ENCODE results near the gene TCEA2. TPM values are rescaled to one million over a fixed set of nuclear protein-coding genes. Genes with fewer than 3 reads are reported as not detected.

TCEA2 gene
- total RNA-seq, 1 experiment from 2014 or later = 48.3 TPM

DNA sequence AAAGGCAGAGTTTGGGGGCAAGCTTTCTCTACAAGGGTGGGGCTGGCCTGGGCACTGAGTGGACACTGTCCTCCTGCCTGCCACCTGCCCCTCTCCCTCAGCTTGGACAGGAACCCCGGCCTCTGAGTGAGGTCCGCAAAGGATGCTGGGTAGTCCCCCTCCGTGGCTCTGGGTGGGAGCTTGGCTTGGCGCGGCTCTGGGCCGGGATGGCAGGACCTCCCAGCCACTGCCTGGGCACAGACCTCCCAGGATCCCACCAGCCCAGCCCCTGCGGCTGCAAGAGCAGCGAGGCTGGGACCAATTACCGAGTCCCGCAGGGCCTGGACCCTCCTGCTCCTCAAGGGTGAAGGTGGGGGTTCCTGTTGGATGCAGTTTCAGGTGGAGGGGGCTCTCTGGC is 10.7 kb upstream of the TCEA2 start:
- ChIA-PET POLR2A (interaction anchor here (1.1 kb wide), 1 partner anchor 10 kb away, joined by 4 read pairs; the partner anchor contains the start of gene TCEA2), CTCF (interaction anchor here (1.0 to 8.0 kb wide), 3 partner anchors 10 to 72 kb away, joined by 3 to 64 read pairs (median 3); partner anchors contain the start of gene TCEA2)
- intact Hi-C loops (cut with micrococcal nuclease; ENCODE audit: unreplicated experiment) = no loop called here

DNA sequence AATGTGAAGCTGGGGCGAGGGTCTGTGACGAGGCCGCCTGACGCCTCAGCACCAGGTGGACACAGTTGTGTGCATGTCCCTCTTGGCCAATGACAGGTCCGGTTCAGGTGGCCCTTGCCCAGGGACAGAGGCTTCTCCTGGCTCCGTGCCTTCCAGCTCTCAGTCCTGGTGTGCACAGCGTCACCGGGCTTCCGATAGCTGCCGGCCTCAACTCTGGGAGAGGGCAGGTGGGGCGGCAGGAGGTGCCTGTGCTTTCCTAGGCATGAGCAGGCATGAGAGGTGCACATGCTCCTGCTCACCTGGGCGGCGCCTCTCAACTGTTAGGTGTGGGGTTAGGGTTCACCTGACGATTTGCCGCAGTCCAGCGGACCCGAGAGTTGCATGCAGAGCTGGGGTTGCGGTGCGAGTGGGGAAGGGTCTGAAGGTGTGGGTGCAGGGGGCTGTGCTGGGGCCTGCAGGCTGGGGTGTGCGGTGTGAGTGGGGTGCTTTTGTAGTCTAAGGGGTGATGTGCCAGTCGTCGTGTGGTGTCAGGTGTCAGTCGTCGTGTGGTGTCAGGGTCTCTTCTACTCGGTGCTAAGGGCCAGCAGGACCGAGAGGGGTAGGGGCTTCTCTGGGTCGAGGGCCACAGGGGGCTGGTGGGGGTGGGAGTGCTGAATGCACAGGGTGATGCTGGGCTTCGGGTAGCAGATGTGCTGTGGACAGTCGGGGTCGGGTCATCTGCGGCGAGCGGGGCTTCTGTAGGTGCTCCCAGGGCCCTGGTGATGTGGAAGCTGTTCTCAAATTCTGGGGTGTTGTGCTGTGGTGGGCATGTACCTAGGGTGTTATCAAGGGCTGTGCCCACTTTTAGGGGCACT is 9.8 kb upstream of the TCEA2 start:
- TF ChIP-seq, protein P1, sequence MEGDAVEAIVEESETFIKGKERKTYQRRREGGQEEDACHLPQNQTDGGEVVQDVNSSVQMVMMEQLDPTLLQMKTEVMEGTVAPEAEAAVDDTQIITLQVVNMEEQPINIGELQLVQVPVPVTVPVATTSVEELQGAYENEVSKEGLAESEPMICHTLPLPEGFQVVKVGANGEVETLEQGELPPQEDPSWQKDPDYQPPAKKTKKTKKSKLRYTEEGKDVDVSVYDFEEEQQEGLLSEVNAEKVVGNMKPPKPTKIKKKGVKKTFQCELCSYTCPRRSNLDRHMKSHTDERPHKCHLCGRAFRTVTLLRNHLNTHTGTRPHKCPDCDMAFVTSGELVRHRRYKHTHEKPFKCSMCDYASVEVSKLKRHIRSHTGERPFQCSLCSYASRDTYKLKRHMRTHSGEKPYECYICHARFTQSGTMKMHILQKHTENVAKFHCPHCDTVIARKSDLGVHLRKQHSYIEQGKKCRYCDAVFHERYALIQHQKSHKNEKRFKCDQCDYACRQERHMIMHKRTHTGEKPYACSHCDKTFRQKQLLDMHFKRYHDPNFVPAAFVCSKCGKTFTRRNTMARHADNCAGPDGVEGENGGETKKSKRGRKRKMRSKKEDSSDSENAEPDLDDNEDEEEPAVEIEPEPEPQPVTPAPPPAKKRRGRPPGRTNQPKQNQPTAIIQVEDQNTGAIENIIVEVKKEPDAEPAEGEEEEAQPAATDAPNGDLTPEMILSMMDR (IDR thresholded peaks at IDR 0.05; ENCODE audit: insufficient read depth in 1 of 2, low read depth in 1 of 2, low read length in 1 of 2, severe bottlenecking in 1 of 2, unreplicated experiment in 1 of 2) = no peak
- Histone ChIP-seq H3K4me1 (peaks cover 12% of the 10 kb centered on the region), H3K4me3 (ENCODE audit: low read depth, low read length) (no peak overlapping the region), H3K36me3 (ENCODE audit: control insufficient read depth, insufficient read depth, low read length) (no peaks in the 10 kb centered on the region), H3K9me3 (no peaks in the 10 kb centered on the region), H3K27me3 (replicated peaks; ENCODE audit: control insufficient read depth, insufficient read depth, low read length) (no peaks in the 10 kb centered on the region; the same call in 1 of the 2 replicates)
- CTCF ChIA-PET = interaction anchor here (0.6 to 8.0 kb wide), 4 partner anchors 10 to 72 kb away, joined by 3 to 64 read pairs (median 4); partner anchors contain the start of genes OPRL1, RGS19 and TCEA2
- intact Hi-C loops (cut with micrococcal nuclease; ENCODE audit: unreplicated experiment) = no loop called here
- DNase-seq = no peak
- peaks cover 4% of the 10 kb centered on the region for H3K4me1 Mint-ChIP-seq (ENCODE audit: low read depth, unreplicated experiment)
- H3K27ac Mint-ChIP-seq (ENCODE audit: unreplicated experiment) = no peak overlapping the region
- no TSS peak for BruUV-seq (replicated peaks)
- H3K4me3 Mint-ChIP-seq (ENCODE audit: unreplicated experiment) = no peak overlapping the region
- H3K9me3 Mint-ChIP-seq (ENCODE audit: unreplicated experiment) = no peaks in the 10 kb centered on the region
- POLR2A ChIA-PET = interaction anchor here (0.7 to 1.7 kb wide), 2 partner anchors 10 to 29 kb away, joined by 3 to 8 read pairs; partner anchors contain the start of gene TCEA2
- peaks cover 3% of the 10 kb centered on the region for H3K27me3 Mint-ChIP-seq (ENCODE audit: insufficient read depth, unreplicated experiment)
- peaks cover 6% of the 10 kb centered on the region for H3K36me3 Mint-ChIP-seq (ENCODE audit: insufficient read depth, unreplicated experiment)

More for the DNA sequence above, 10.7 kb upstream of the TCEA2 start:
- H3K36me3 Mint-ChIP-seq (ENCODE audit: insufficient read depth, unreplicated experiment) = peaks cover 6% of the 10 kb centered on the region
- H3K36me3 ChIP-seq (ENCODE audit: control insufficient read depth, insufficient read depth, low read length) = no peaks in the 10 kb centered on the region
- BruUV-seq (replicated peaks) = no TSS peak
- H3K27ac Mint-ChIP-seq (ENCODE audit: unreplicated experiment) = no peak overlapping the region
- no peaks in the 10 kb centered on the region for H3K4me1 Mint-ChIP-seq (ENCODE audit: low read depth, unreplicated experiment)
- no peak for DNase-seq
- H3K4me3 ChIP-seq (ENCODE audit: low read depth, low read length) = no peak overlapping the region
- peaks cover 1% of the 10 kb centered on the region for H3K27me3 ChIP-seq (replicated peaks; ENCODE audit: control insufficient read depth, insufficient read depth, low read length)
- TF ChIP-seq, protein P1 (IDR thresholded peaks at IDR 0.05; ENCODE audit: insufficient read depth in 1 of 2, low read depth in 1 of 2, low read length in 1 of 2, severe bottlenecking in 1 of 2, unreplicated experiment in 1 of 2) = no peak
- peaks cover 5% of the 10 kb centered on the region for H3K27me3 Mint-ChIP-seq (ENCODE audit: insufficient read depth, unreplicated experiment)
- H3K9me3 ChIP-seq = no peaks in the 10 kb centered on the region
- peaks cover 3% of the 10 kb centered on the region; the same call in 1 of the 2 replicates for H3K4me1 ChIP-seq
- H3K9me3 Mint-ChIP-seq (ENCODE audit: unreplicated experiment) = no peaks in the 10 kb centered on the region
- no peak overlapping the region for H3K4me3 Mint-ChIP-seq (ENCODE audit: unreplicated experiment)

DNA sequence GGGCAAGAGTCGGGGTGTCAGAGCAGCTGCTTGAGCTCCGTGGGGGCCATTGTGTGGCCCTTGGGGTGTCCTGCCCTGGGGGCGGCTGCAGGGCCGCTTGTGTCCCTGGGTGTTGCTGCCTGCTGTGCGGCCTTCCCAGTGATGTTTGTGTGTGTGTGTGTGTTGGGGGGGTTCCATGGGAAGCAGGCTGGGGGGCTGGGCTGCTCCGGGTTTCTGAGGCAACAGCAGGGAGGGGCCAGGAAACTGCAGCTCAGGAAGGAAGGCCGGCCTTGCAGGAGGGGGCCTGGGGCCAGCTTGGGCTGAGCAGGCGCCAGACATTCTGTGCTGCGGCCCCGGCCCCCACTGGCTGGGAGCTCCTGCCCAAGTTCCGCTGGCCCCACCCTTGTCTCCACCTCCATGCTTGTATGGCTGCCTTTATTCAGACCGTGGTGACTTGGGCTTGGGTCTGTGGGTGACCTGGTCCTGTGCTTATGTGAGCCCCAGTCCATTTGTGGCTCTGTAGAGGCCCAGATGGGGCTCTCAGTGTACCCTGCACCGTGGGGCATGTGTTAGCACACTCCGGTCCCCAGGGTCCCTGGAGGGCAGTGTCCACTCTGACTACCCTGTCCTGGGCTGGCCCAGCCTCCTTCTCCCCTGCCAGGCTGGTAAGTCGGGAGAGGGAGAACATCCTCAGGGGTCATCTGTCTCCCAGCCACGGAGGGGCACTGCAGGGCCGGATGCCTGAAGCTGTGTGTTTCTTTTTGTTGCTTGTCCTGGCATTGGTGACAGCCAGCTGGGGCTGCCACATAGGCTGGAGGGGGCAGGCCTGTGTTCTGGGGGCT is 8.9 kb upstream of the TCEA2 start:
- intact Hi-C loops (cut with micrococcal nuclease; ENCODE audit: unreplicated experiment) = no loop called here
- Mint-ChIP-seq H3K4me1 (ENCODE audit: low read depth, unreplicated experiment) (peaks cover 7% of the 10 kb centered on the region), H3K27ac (ENCODE audit: unreplicated experiment) (no peak overlapping the region), H3K4me3 (ENCODE audit: unreplicated experiment) (no peak overlapping the region), H3K27me3 (ENCODE audit: insufficient read depth, unreplicated experiment) (peaks cover under 1% of the 10 kb centered on the region), H3K36me3 (ENCODE audit: insufficient read depth, unreplicated experiment) (peaks cover 6% of the 10 kb centered on the region), H3K9me3 (ENCODE audit: unreplicated experiment) (no peaks in the 10 kb centered on the region)
- no TSS peak for BruUV-seq (replicated peaks)
- Histone ChIP-seq H3K9me3 (no peaks in the 10 kb centered on the region), H3K27me3 (replicated peaks; ENCODE audit: control insufficient read depth, insufficient read depth, low read length) (no peaks in the 10 kb centered on the region; the same call in 1 of the 2 replicates), H3K4me1 (peaks cover 17% of the 10 kb centered on the region), H3K4me3 (ENCODE audit: low read depth, low read length) (no peak overlapping the region), H3K36me3 (ENCODE audit: control insufficient read depth, insufficient read depth, low read length) (no peaks in the 10 kb centered on the region)
- peak in 1 of 2 experiments; percentile 59 for DNase-seq
- TF ChIP-seq, protein P1 (IDR thresholded peaks at IDR 0.05; ENCODE audit: insufficient read depth in 1 of 2, low read depth in 1 of 2, low read length in 1 of 2, severe bottlenecking in 1 of 2, unreplicated experiment in 1 of 2) = peak; percentile 9 to 40
- ChIA-PET CTCF (interaction anchor here (0.6 to 8.0 kb wide), 4 partner anchors 9 to 73 kb away, joined by 3 to 64 read pairs (median 6); partner anchors contain the start of genes PRPF6 and TCEA2), POLR2A (interaction anchor here (0.6 to 1.7 kb wide), 4 partner anchors 9 to 516 kb away, joined by 3 to 8 read pairs (median 3); partner anchors contain the start of gene TCEA2)
